BJ (cell line): ENCODE results near the gene DHCR24. TPM values are rescaled to one million over a fixed set of nuclear protein-coding genes. Genes with fewer than 3 reads are reported as not detected.

Source experiments
- CTCF ChIA-PET: fragments of 350-600 bp; formaldehyde crosslinking; extraction: SDS; loops from one replicate; lab custom pipeline; 2021; ENCODE audit warnings: antibody characterized with exemption, inconsistent platforms; lab: Yijun Ruan, JAX
- POLR2A ChIA-PET: fragments of 300-600 bp; sonication (Branson Sonifier 250); formaldehyde crosslinking; extraction: SDS; loops from one replicate; lab custom pipeline; 2021; ENCODE audit warnings: antibody characterized with exemption; lab: Charles Lee
- DNase-seq: peaks from one replicate; pipeline ENCODE4 v3.0.0-alpha.2; 2011; ENCODE audit warnings: low read depth
- H3K27me3 ChIP-seq: 2 replicates; pipeline ENCODE4 v1.6.0; 2011; ENCODE audit warnings: low read length; ENCODE audit not compliant: control insufficient read depth, insufficient read depth
- H3K36me3 ChIP-seq: 2 replicates; pipeline ENCODE4 v1.5.1; 2011; ENCODE audit warnings: low read length; ENCODE audit not compliant: control insufficient read depth, insufficient read depth
- H3K4me3 ChIP-seq: 2 replicates; pipeline ENCODE4 v1.5.1; 2011; ENCODE audit warnings: low read depth, mild to moderate bottlenecking, control low read depth, low read length
- CTCF ChIP-seq: IDR thresholded peaks from 2 replicates; pipeline ENCODE4 v1.5.1; 2011; ENCODE audit warnings: low read depth, mild to moderate bottlenecking, control low read depth, inconsistent platforms, low read length, moderate library complexity; ENCODE audit not compliant: insufficient read depth
- polyA plus RNA-seq: library from polyadenylated mRNA; depleted of rRNA; stranded (reverse); fragments of >200 nt; gene quantifications from 2 replicates; pipeline ENCODE4 v1.2.3, GENCODE V29; 2011

Gene DHCR24
- polyA plus RNA-seq, 1 experiment: 75.0 TPM

- CTCF ChIA-PET: no interaction called here
- POLR2A ChIA-PET: no interaction called here
- H3K4me3 ChIP-seq: no peak overlapping the region
- no peak for TF ChIP-seq CTCF
- H3K27me3 ChIP-seq: peaks cover 16% of the 10 kb centered on the region
- H3K36me3 ChIP-seq: no peaks in the 10 kb centered on the region
- DNase-seq: no peak
Measured at GRCh38 chr1:54816951-54817350, 70.0 kb downstream of the DHCR24 start.

- ChIA-PET POLR2A (no interaction called here), CTCF (interaction anchor here (0.9 to 1.5 kb wide), 3 partner anchors 9 to 15 kb away, joined by 3 to 4 read pairs (median 3); partner anchors contain the start of gene TTC22)
- Histone ChIP-seq H3K36me3 (no peaks in the 10 kb centered on the region), H3K4me3 (no peak overlapping the region), H3K27me3 (peaks cover 17% of the 10 kb centered on the region)
- no peak for TF ChIP-seq CTCF
- no peak for DNase-seq
Measured at GRCh38 chr1:54816130-54816529, 70.9 kb downstream of the DHCR24 start.

GRCh38 chr1:54815086-54815876 lies 71.7 kb downstream of the DHCR24 start:
- ChIA-PET CTCF (interaction anchor here (0.6 to 1.5 kb wide), 4 partner anchors 8 to 292 kb away, joined by 3 to 5 read pairs (median 4); partner anchors contain the start of gene TTC22), POLR2A (no interaction called here)
- Histone ChIP-seq H3K4me3 (no peak overlapping the region), H3K36me3 (no peaks in the 10 kb centered on the region), H3K27me3 (peaks cover 17% of the 10 kb centered on the region)
- TF ChIP-seq CTCF: no peak
- no peak for DNase-seq

GRCh38 chr1:54814571-54814970 lies 72.4 kb downstream of the DHCR24 start:
- no peak for TF ChIP-seq CTCF
- no peak for DNase-seq
- Histone ChIP-seq H3K27me3 (peaks cover 17% of the 10 kb centered on the region), H3K36me3 (no peaks in the 10 kb centered on the region), H3K4me3 (no peak overlapping the region)
- CTCF ChIA-PET: interaction anchor here (0.6 kb wide), 1 partner anchor 293 kb away, joined by 5 read pairs; no protein-coding TSS in a partner anchor
- POLR2A ChIA-PET: no interaction called here

GRCh38 chr1:54814126-54814498 lies 72.9 kb downstream of the DHCR24 start:
- TF ChIP-seq CTCF: no peak
- ChIA-PET CTCF (no interaction called here), POLR2A (no interaction called here)
- Histone ChIP-seq H3K4me3 (no peak overlapping the region), H3K27me3 (peaks cover 15% of the 10 kb centered on the region), H3K36me3 (no peaks in the 10 kb centered on the region)
- no peak for DNase-seq
